Lung microvascular endothelial cell (primary cell): ENCODE results near the gene GPM6B. TPM values are rescaled to one million over a fixed set of nuclear protein-coding genes. Genes with fewer than 3 reads are reported as not detected.

Experiments used
- DNase-seq, 2 donors: peaks; one replicate each; pipeline versions ENCODE4 v3.0.0 to v3.0.0-alpha.2; 2010; ENCODE audit warnings: low read depth in 2 of 2
- total RNA-seq: library from RNA; depleted of rRNA; stranded (reverse); fragments of >200 nt; gene quantifications from 2 replicates; pipeline ENCODE4 v1.2.1, GENCODE V29; 2014

The GPM6B gene
- total RNA-seq, 1 donor from 2014 or later, result not detected

GRCh38 chrX:13825178-13825762 is 8.4 kb upstream of the GPM6B start:
- DNase-seq, result peak in 1 of 2 donors; percentile 1

- DNase-seq, result no peak
Observed at GRCh38 chrX:13824746-13825145, 7.9 kb upstream of the GPM6B start.

DNA sequence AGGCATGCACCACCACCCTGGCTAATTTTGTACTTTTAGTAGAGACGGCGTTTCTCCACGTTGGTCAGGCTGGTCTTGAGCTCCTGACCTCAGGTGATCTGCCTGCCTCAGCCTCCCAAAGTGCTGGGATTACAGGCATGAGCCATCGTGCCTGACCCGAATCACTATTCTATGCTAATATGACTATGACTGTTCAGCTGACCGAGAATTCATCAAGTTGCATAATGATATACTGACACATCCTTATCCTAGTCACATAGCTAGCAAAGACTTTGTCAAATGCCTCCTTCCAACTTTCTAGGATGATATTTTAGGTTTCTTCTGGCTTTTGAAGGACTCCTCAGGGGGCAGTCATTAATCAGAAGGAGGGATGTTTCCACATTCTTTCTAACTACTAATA is 4.8 kb upstream of the GPM6B start:
- no peak for DNase-seq

GRCh38 chrX:13816176-13816575 is 717 bp downstream of the GPM6B start:
- no peak for DNase-seq

DNA sequence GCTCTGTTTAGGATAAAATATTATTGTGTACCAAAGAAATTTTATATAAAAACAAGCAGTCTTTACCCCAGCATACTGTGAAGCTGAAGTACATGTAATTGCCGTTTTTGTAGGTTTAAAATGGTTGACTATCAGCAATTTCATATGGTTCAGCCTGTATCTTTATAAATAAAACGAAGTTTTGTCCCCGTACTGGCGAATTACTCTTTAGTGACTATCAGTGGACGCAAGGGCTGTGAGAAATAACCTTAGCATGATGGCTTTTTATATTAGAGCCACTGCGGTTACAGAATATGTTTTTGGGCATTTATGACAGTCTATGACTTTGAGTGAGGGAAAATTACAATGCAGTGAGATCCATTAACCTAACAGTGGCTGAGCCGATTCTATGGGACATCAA is 1.2 kb downstream of the GPM6B start:
- DNase-seq, result no peak

DNA sequence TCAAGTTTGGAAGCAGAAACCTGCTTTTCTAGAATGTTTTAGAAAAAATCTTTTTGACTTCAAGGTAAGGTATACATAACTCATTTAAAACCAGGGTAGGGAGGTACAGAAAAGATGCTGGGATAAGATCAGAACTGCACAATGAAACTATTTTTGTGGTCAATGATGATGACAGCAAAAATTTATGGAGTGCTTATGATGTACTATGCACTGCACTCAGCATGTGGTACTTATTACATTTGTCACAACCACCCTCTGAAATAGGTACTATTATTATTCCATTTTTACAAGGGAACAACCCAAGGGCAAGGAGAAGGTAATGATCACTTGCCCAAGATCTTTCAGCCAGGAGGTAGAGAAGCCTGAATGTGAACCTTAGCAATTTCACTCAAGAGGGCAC is 8.0 kb downstream of the GPM6B start:
- no peak for DNase-seq

DNA sequence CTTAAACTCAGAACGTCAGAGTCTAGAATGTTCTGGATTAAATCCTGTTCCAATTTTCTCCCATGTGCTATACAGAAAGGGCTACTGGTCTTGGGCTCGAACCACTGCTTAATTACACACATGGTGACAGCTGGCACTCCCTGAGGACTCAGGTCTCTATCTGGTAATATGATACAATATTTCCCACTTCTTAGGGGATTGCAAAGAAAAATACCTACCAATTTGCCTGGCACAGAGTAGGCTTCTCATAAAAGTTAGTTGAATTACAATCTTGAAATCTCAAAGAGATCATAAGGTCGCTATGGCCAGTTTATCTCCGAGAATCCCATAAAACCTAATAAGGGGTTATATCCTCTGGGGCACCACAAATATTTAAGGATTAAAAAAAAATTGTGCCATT is 8.6 kb downstream of the GPM6B start:
- no peak for DNase-seq

DNA sequence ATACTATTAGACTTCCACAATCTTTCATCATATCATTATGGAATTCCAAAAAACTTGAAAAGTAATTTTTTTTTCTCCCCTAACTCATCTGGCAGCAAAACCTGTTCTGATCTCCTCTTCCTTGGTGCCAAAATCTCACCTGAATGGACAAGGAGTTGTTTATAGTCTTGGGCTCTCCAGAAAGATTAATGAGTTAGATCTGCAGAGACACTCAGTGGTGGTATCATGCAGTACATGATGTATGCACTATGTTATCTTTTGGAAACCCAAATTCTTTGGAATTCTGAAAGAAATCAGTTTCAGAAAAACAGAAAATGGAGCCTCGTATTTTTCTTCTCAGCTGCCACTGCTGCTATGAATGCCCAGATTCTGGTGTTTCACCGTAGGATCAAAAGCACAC is 11.7 kb downstream of the GPM6B start:
- no peak for DNase-seq

GRCh38 chrX:13803116-13803515 is 13.8 kb downstream of the GPM6B start:
- DNase-seq, result no peak

- DNase-seq, result no peak
Observed at GRCh38 chrX:13798184-13798583, 18.7 kb downstream of the GPM6B start.

- DNase-seq, result no peak
Observed at GRCh38 chrX:13797512-13797911, 19.4 kb downstream of the GPM6B start.

DNA sequence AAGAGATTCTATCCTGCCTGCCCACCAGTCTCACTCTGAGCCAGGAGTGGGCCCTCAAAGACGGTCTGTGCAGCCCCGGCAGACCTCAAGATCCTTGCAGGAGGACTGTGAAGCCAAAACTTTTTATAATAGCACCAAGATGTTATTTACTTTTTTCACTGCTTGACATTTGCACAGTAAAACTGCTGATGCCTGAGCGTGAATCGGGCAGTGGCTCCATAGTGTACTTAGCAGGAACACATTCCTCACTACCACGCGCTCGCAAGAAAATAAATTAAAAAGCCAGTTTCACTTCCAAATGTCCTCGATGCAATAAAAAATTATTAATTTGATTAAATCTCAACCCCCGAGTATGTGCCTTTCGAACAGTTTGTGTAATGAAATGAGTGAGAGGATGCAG is 22.5 kb downstream of the GPM6B start:
- no peak for DNase-seq

GRCh38 chrX:13793897-13794296 is 23.0 kb downstream of the GPM6B start:
- no peak for DNase-seq

DNA sequence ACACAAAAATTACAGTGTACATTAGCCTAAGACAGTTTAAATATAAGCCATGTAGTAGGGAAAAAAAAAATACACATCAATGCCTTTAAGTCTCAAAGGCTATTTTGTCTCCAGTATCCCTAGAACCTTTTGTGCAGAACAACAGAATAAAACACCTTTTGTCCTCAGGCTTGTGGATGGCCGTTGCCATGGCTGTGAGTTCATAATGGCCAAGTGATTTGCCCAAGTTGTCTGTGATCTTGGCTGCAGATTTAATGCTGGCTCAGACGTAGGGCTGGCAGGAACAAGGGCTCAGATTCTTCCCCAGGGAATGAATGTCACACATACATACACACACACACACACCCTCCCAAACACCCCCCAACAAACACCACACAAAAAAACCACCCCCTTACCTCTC is 25.3 kb downstream of the GPM6B start:
- DNase-seq, result no peak

DNA sequence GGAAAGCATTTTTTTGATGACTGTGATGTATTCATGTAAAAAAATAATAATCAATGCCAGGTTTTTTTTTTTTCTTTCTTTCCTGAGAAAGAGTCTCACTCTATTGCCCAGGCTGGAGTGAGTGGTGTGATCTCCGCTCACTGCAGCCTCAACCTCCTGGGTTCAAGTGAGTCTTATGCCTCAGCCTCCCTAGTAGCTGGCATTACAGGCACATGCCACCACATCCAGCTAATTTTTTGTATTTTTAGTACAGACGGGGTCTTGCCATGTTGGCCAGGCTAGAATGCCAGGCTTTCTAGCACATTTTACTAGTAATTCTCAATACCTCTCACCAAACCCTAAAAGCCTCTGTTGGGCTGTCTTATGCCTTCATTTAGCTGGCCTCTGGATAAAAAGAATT is 25.7 kb downstream of the GPM6B start:
- no peak for DNase-seq

DNA sequence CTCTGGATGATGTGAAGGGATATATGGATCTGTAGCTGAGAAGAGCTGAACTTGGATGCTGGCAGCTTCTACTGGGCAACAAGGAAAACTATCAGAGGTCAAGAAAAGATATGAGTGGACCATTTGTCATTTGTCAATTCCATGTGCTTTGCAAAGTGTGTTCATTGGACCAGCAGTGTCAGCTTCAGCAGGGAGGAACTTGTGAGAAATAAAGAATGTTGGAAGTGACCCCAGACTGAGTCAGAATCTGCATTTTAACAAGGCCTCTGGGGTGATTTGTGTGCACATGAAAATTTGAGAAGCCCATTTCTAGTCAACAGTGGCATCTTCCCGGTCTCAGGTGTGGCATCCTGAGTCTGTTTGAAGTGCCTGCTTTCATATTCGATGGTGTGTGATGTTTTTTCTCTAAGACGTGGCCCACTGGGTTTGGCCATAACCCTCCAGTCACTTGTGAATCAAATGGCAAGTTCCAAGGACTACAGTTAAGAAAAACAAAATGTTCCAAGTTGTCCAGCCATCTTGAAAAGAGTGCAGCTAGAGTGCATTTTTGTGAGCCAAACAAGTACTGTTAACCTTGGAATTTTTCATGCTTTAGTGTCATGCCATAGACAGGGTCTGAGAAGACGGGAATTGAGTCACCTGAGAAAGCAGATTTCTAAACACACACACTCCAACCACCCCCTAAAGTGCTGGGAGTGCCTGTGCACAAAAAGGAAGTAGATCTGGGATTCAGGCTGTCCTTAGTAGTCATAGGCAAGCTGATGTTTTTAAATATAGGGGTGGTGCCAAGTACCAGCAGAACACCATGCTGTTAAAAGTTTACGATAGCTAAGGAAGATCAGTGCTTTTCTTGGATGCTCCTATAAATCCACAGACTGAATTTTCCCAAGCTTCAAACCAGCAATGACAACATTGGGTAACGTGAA is 26.4 kb downstream of the GPM6B start:
- DNase-seq, result no peak

- no peak for DNase-seq
Observed at GRCh38 chrX:13786048-13786447, 30.8 kb downstream of the GPM6B start.

- no peak for DNase-seq
Observed at GRCh38 chrX:13780868-13781427, 35.9 kb downstream of the GPM6B start.

DNA sequence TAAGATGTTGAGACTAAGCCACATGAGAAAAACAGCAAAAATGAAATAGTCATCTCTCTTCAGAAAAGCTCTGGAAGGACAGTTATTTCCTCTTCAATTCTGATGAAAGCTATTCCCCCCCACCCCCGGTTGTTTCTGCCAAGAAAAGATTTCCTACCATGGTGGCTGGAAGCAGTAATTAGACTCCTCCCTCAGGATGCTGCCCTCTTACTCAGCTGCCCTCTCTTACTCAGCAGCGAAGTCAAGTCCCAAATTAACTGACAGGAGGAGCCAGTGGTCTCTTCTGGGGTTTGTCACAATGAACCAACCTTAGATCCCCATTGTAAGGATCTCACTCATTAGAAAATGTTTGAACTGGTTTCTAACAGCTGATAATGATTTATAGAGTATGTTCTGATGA is 38.0 kb downstream of the GPM6B start:
- DNase-seq, result peak; percentile 13 to 73

DNA sequence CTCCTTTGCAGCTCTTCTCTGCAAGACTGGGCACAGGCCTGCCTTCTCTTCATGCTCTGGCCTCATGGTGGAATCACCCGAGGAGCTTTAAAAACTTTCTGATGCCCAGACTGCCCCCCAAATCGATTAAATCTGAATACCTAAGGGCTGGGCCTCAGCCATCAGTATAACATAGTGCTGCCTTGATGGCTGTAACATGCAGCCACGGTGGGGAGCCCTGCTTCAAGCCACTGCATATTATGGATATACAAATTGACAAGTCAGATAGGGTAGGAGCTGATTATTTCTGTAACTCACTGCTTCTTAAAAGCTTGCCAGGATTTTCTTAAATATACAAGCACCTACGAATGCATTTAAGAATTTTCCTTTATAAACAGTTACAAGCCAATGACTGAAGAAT is 40.5 kb downstream of the GPM6B start:
- DNase-seq, result no peak

GRCh38 chrX:13775837-13776236 is 41.1 kb downstream of the GPM6B start:
- no peak for DNase-seq

DNA sequence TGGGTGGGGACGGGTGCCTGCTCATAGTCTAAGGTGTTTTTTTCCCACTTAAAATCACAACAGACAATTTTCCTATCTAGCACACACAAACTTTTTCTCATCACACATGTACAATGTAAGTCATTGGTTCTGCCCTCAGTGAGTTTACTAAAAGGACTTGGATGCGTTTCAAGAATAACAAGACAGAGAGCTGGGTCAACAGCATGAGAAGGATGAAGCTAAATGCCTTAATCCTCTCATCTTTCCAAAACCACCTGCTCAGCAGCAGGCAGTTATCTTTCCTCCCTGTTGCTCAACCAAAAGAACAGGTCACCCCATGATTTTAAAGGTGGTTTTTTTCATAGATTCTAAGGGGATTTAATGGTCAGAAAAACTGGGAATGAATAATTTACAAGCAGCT is 42.2 kb downstream of the GPM6B start:
- DNase-seq, result no peak

- DNase-seq, result no peak
Observed at GRCh38 chrX:13770013-13770535, 46.8 kb downstream of the GPM6B start.
